Neural progenitor cell (in vitro differentiated cells): ENCODE measurements around the gene KBTBD4.
"Not testable (repeated sequence)": the region's sequence is repeated elsewhere in the genome, so short reads cannot be mapped to it uniquely, and the experiment has no call there.

ENCODE experiments used
- CTCF ChIP-seq: fragments of 200-600 bp; sonication (generic); IDR thresholded peaks from 2 replicates; pipeline ENCODE4 v1.5.1; 2017; ENCODE audit warnings: antibody characterized with exemption, mild to moderate bottlenecking
- EZH2phosphoT487 ChIP-seq: fragments of 200-600 bp; sonication (generic); IDR thresholded peaks from 2 replicates; pipeline ENCODE4 v1.6.1; 2017; ENCODE audit warnings: antibody characterized with exemption

GRCh38 chr11:47562393-47562792 is 16.4 kb downstream of the KBTBD4 start:
- not testable (repeated sequence) for TF ChIP-seq EZH2phosphoT487, CTCF
